Ramos (cell line): ENCODE data around the gene PRSS8.

Experiments
- in situ Hi-C: fragments of 300-500 bp; cut with MboI; formaldehyde crosslinking; loops from one replicate; pipeline ENCODE4 v1.14.3; 2022; ENCODE audit warnings: low sequenced_read_pairs; ENCODE audit not compliant: unreplicated experiment

Gene PRSS8

GRCh38 chr16:31135535-31136286 is at the start of gene PRSS8:
PRSS8 (minus strand) TSS chr16:31135727; CDS start chr16:31135498, 229 bp downstream.
- in situ Hi-C loops: no loop called here

GRCh38 chr16:31184888-31185287 is 49.4 kb upstream of the PRSS8 start:
- in situ Hi-C loops: no loop called here

GRCh38 chr16:31183432-31184428 is 48.2 kb upstream of the PRSS8 start:
- in situ Hi-C loops: no loop called here

GRCh38 chr16:31182391-31182790 is 46.9 kb upstream of the PRSS8 start:
- in situ Hi-C loops: no loop called here

- in situ Hi-C loops: no loop called here
Measured at GRCh38 chr16:31181102-31181830, 45.7 kb upstream of the PRSS8 start.

GRCh38 chr16:31179747-31180459 is 44.4 kb upstream of the PRSS8 start, which contains the start of gene FUS:
FUS (plus strand) TSS chr16:31180139; CDS start chr16:31180215, 76 bp downstream.
- in situ Hi-C loops: no loop called here

GRCh38 chr16:31179219-31179746 is 43.8 kb upstream of the PRSS8 start:
- in situ Hi-C loops: no loop called here

GRCh38 chr16:31177136-31177535 is 41.6 kb upstream of the PRSS8 start:
- in situ Hi-C loops: no loop called here

- in situ Hi-C loops: loop anchor here (25.0 kb wide), 1 partner anchor 692 kb away; the partner anchor contains the start of gene ZNF267
Measured at GRCh38 chr16:31170048-31170447, 34.5 kb upstream of the PRSS8 start.

- in situ Hi-C loops: loop anchor here (25.0 kb wide), 1 partner anchor 693 kb away; the partner anchor contains the start of gene ZNF267
Measured at GRCh38 chr16:31168848-31169247, 33.3 kb upstream of the PRSS8 start.

- in situ Hi-C loops: loop anchor here (25.0 kb wide), 1 partner anchor 695 kb away; the partner anchor contains the start of gene ZNF267
Measured at GRCh38 chr16:31167315-31167714, 31.8 kb upstream of the PRSS8 start.

GRCh38 chr16:31157136-31157535 is 21.6 kb upstream of the PRSS8 start:
- in situ Hi-C loops: loop anchor here (25.0 kb wide), 1 partner anchor 705 kb away; the partner anchor contains the start of gene ZNF267

- in situ Hi-C loops: loop anchor here (25.0 kb wide), 1 partner anchor 711 kb away; the partner anchor contains the start of gene ZNF267
Measured at GRCh38 chr16:31150976-31151375, 15.4 kb upstream of the PRSS8 start.

GRCh38 chr16:31149894-31150890 is 14.7 kb upstream of the PRSS8 start, which contains the start of gene PRSS36:
PRSS36 (minus strand) TSS chr16:31150066; CDS start chr16:31150035, 31 bp downstream.
- in situ Hi-C loops: loop anchor here (25.0 kb wide), 1 partner anchor 712 kb away; the partner anchor contains the start of gene ZNF267

- in situ Hi-C loops: no loop called here
Measured at GRCh38 chr16:31149332-31149731, 13.8 kb upstream of the PRSS8 start.

GRCh38 chr16:31148896-31149295 is 13.4 kb upstream of the PRSS8 start:
- in situ Hi-C loops: no loop called here

GRCh38 chr16:31148281-31148728 is 12.8 kb upstream of the PRSS8 start:
- in situ Hi-C loops: no loop called here
